ENCODE results near the gene SLC35E1. TPM values are rescaled to one million over a fixed set of nuclear protein-coding genes. Genes with fewer than 3 reads are reported as not detected.

The SLC35E1 gene
- polyA plus RNA-seq, 1 donor (not counting 4 experiments of a cell fraction or from before 2014, with no cell fraction given): 30.3 TPM

DNA sequence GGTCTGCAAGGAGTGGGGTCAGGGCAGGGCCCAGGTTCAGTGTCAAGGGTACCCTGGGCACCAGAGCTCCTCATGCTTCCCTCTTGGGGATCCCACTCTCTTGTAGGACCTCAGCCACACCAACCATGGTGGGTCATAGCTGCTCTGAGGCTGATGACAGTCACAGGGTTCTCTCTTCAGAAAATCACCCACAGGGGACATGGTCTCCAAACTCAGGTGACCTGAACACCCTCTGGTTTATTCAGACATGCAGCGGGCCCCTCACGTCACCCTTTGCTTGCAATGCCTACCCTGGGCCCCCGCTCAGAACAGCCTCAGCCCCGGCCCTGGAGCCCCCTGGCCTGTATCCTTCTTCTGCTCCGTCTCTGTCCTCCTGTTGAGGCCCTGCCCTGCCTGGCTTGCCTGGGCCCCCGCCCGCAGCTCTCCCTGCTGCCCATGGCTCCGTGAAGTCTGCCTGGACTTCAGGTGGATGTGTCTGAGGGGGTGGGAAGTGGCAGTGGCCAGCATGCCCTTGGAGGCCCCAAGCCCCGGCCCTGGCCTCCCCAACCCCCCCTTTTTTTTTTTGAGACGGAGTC, 50.4 kb downstream of the SLC35E1 start:
- H4K20me1 ChIP-seq (ENCODE audit: control insufficient read depth, extremely low read depth, insufficient read depth, low read length): no peaks in the 10 kb centered on the region
- no peaks in the 10 kb centered on the region for H3K4me1 ChIP-seq (ENCODE audit: control insufficient read depth, extremely low read depth, insufficient read depth, low read length)
- no peak for FAIRE-seq
- H3K79me2 ChIP-seq (ENCODE audit: control insufficient read depth, insufficient read depth, low read length): peaks cover 3% of the 10 kb centered on the region
- H3K9me1 ChIP-seq (ENCODE audit: control insufficient read depth, extremely low read depth, insufficient read depth, low read length): no peaks in the 10 kb centered on the region
- no peak overlapping the region for H3K27ac ChIP-seq (ENCODE audit: control insufficient read depth, insufficient read depth, low read length)
- no peak for DNase-seq (ENCODE audit: low read depth, low spot score)
- no peak for TF ChIP-seq EZH2 (IDR thresholded peaks at IDR 0.05; ENCODE audit: low read length)
- TF ChIP-seq, protein P1, sequence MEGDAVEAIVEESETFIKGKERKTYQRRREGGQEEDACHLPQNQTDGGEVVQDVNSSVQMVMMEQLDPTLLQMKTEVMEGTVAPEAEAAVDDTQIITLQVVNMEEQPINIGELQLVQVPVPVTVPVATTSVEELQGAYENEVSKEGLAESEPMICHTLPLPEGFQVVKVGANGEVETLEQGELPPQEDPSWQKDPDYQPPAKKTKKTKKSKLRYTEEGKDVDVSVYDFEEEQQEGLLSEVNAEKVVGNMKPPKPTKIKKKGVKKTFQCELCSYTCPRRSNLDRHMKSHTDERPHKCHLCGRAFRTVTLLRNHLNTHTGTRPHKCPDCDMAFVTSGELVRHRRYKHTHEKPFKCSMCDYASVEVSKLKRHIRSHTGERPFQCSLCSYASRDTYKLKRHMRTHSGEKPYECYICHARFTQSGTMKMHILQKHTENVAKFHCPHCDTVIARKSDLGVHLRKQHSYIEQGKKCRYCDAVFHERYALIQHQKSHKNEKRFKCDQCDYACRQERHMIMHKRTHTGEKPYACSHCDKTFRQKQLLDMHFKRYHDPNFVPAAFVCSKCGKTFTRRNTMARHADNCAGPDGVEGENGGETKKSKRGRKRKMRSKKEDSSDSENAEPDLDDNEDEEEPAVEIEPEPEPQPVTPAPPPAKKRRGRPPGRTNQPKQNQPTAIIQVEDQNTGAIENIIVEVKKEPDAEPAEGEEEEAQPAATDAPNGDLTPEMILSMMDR (optimal IDR thresholded peaks at IDR 0.05 in 1 of 3, IDR thresholded peaks at IDR 0.05 in 1 of 3, conservative IDR thresholded peaks at IDR 0.05 in 1 of 3; ENCODE audit: extremely low read depth in 1 of 3, insufficient read depth in 2 of 3, low read length in 3 of 3): no peak
- H3K4me2 ChIP-seq (ENCODE audit: control insufficient read depth, extremely low read depth, insufficient read depth, low read depth, low read length): no peak overlapping the region
- H3K9ac ChIP-seq (ENCODE audit: control insufficient read depth, extremely low read depth, insufficient read depth, low read length): no peak overlapping the region
- H3K27me3 ChIP-seq (ENCODE audit: control insufficient read depth, extremely low read depth, insufficient read depth, low read length): no peaks in the 10 kb centered on the region
- H3K4me3 ChIP-seq (ENCODE audit: control insufficient read depth in 2 of 3, extremely low read depth in 1 of 3, insufficient read depth in 2 of 3, low read depth in 1 of 3, low read length in 3 of 3): no peak overlapping the region
- H2AFZ ChIP-seq (ENCODE audit: control insufficient read depth, low read length): no peak overlapping the region
- H3K36me3 ChIP-seq (ENCODE audit: control insufficient read depth in 2 of 2, extremely low read depth in 1 of 2, insufficient read depth in 2 of 2, low read length in 2 of 2): peaks cover 50 to 71% of the 10 kb centered on the region in 2 experiments
- dilution Hi-C loops (cut with MboI; ENCODE audit: extremely low pct_ligation_motif_present, low sequenced_read_pairs): no loop called here
- no peaks in the 10 kb centered on the region for H3K9me3 ChIP-seq (ENCODE audit: control insufficient read depth, low read depth, low read length)

DNA sequence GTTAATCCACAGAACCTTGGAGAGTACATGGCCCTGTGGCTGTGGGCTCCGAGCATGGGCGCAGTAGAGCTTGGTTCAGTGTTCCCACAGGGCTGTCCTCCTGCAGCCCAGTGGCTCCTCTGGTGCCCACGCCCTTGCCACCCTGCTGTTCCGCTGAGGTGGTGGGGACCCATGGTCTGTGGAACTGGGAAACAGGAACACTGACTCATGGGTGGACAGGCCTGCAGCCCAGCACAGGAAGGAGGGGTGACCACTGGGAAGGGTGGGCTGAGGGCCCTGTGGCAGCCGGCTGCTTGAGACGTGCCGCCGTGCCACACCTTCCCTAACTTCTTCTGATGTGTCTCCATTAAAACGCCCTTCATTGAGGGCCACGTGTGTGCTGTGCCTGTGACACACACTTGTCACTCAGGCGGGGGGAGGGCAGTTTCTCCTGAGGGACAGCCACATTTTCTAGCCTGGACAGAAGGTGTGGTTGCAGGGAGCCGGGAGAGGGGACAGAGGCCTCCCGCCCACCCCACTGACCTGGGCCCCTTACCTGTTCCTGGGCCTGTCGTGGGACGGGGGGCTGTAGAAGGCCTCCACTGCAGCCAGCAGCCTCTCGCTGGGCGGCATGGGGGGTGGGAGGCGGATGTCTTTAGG, 51.1 kb downstream of the SLC35E1 start:
- Histone ChIP-seq H3K4me1 (ENCODE audit: control insufficient read depth, extremely low read depth, insufficient read depth, low read length) (no peaks in the 10 kb centered on the region), H3K4me3 (ENCODE audit: control insufficient read depth in 2 of 3, extremely low read depth in 1 of 3, insufficient read depth in 2 of 3, low read depth in 1 of 3, low read length in 3 of 3) (no peak overlapping the region), H2AFZ (ENCODE audit: control insufficient read depth, low read length) (no peak overlapping the region), H3K9me1 (ENCODE audit: control insufficient read depth, extremely low read depth, insufficient read depth, low read length) (no peaks in the 10 kb centered on the region), H3K9me3 (ENCODE audit: control insufficient read depth, low read depth, low read length) (no peaks in the 10 kb centered on the region), H3K9ac (ENCODE audit: control insufficient read depth, extremely low read depth, insufficient read depth, low read length) (no peak overlapping the region), H3K27me3 (ENCODE audit: control insufficient read depth, extremely low read depth, insufficient read depth, low read length) (no peaks in the 10 kb centered on the region), H3K27ac (ENCODE audit: control insufficient read depth, insufficient read depth, low read length) (no peak overlapping the region), H3K4me2 (ENCODE audit: control insufficient read depth, extremely low read depth, insufficient read depth, low read depth, low read length) (no peak overlapping the region), H3K36me3 (ENCODE audit: control insufficient read depth in 2 of 2, extremely low read depth in 1 of 2, insufficient read depth in 2 of 2, low read length in 2 of 2) (peaks cover 49 to 72% of the 10 kb centered on the region in 2 experiments), H4K20me1 (ENCODE audit: control insufficient read depth, extremely low read depth, insufficient read depth, low read length) (no peaks in the 10 kb centered on the region), H3K79me2 (ENCODE audit: control insufficient read depth, insufficient read depth, low read length) (peaks cover 3% of the 10 kb centered on the region)
- dilution Hi-C loops (cut with MboI; ENCODE audit: extremely low pct_ligation_motif_present, low sequenced_read_pairs): no loop called here
- no peak for FAIRE-seq
- DNase-seq (ENCODE audit: low read depth, low spot score): no peak
- TF ChIP-seq, protein P1 (optimal IDR thresholded peaks at IDR 0.05 in 1 of 3, IDR thresholded peaks at IDR 0.05 in 1 of 3, conservative IDR thresholded peaks at IDR 0.05 in 1 of 3; ENCODE audit: extremely low read depth in 1 of 3, insufficient read depth in 2 of 3, low read length in 3 of 3): no peak
- no peak for TF ChIP-seq EZH2 (IDR thresholded peaks at IDR 0.05; ENCODE audit: low read length)

Data from keratinocyte (primary cell).